NCI-H1105 treated with DMSO at 0.1 percent for 48 hours (cell line): ENCODE measurements around the gene NEDD8.

ENCODE experiments used
- DNase-seq: peaks from one replicate; lab custom pipeline; 2025; lab: John Stamatoyannopoulos, UW

Gene NEDD8

GRCh38 chr14:24232121-24232644 is at the start of gene NEDD8:
Gene NEDD8 (minus strand): TSS chr14:24232367. CDS start chr14:24232267, 100 bp downstream.
- DNase-seq = peak; percentile 85

DNA sequence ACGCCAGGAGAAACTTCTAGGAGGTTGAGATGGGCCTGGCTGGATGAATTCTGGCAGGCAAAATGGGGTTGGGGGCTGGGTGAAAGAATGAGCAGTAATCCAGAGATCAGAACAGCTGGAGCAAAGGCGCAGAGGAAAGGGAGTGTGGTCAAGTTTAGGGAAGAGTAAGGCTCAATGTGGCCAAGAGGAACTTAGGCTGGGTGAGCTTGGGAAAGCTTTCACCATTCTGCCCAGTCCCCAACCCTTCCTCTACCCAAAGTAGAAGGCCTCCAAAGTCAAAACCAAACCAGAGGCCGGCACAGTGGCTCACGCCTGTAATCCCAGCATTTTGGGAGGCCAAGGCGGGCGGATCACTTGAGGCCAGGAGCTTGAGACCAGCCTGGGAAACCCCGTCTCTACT is 49.5 kb upstream of the NEDD8 start:
- DNase-seq = no peak

DNA sequence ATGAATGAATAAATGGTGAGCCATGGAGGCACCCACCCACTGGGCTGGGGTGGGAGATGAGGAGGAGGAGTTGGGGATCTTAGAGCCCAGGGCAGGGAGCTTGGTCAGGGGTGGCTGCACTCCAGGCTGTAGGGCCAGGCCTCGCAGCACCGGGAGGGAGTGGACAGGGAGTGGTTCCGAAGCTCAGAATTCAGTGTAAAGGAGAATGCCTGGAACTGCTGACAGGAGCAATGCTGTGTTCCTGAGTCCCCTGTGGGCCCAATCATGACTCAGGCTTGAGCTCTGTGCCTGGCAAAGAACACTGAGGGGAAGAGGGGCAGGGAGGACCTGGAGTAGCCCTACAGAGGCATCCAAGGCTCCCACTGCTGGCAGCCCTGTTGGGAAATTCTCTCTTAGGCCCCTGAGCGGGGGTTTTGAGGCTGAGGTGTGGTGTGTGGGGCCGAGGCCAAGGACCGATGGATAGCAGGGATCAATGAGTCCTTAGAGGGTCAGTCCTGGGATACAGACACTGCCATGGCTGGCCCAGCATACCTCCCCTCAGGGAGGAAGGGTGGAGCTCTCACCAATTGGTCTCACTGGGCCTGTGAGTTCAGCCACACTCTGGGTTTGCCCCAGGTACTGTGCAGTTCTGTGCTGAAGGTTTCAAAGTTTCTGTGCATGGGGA is 48.8 kb upstream of the NEDD8 start:
- no peak for DNase-seq

GRCh38 chr14:24279301-24280186 is 47.4 kb upstream of the NEDD8 start:
- peak; percentile 5 for DNase-seq

DNA sequence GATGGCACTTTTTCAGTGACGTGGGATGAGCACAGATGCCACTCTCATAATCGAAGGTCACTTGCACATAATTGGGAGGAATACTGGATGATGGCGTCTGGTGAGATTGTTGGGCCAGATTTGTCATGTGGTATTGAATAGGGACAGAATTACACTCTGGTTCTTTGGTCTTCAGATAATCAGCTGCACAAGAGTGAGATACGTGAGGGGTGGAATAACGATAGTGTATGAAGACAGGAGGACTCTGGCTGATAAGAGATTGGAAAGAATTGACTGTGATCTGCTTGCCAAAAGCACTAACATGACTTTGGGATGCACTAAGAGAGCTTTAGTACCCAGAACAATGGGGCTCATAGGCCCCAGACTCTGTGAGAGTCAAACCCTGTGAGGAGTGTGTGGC is 46.3 kb upstream of the NEDD8 start:
- DNase-seq = no peak

DNA sequence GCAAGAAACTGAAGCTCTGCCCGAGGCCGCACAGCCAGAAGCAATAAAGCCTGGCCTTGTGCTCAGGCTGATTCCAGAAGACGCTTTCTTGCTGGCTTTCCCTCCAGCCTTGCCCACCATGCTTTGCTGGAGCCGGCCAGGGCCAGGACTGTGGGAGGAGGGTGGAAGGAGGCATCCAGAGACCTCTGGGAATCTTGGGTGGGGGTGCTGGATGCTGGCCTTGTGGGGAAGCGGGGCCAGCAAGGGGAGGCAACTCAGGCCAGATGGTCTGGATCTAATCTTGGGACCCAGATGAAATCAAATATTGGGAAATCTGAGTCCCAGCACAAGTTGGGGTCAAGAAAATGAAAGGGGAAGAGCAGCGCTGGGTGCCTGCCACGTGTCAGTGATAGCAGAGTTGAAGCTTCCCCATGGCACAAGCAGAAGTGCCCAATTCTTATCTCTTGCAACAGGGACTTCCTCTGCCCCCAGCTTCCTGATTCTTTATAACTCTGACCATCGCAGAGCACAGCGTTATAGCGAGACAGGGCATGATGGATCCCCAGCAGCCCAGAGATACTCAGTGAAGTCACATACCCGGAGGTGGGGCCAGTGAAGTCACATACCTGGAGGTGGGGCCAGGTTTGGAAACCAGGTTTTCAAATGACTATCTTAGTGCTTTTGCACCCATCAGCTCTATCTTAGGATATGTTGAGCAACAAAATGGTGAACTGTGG is 45.6 kb upstream of the NEDD8 start:
- DNase-seq = no peak

- no peak for DNase-seq
Observed at GRCh38 chr14:24277071-24277470, 44.9 kb upstream of the NEDD8 start.

- no peak for DNase-seq
Observed at GRCh38 chr14:24274101-24274543, 42.0 kb upstream of the NEDD8 start.

DNA sequence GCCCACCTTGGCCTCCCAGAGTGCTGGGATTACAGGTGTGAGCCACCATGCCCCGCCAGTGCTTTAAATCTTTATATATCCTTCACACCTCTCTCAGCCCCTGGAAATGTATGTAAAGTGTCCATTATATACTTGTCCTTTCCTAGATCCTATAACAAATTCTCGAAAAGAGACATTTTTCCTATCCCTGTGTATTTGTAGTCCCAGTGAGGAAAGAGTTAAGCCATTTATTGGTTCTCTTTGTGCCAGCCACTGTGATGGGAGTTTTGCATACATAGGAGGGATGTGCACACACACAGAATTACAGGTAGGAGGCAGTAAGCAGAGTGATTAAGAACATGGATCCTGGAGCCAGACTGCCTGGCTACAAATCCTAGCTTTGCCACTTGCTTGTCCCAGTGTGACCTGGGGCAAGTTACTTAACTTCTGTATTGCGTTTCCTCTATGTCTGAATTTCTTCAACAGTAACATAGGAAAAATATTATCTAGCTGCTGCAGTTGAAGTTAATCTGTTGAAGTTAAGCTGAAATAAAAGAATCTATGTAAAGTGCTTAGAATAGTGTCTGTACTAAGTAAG is 41.3 kb upstream of the NEDD8 start:
- no peak for DNase-seq

DNA sequence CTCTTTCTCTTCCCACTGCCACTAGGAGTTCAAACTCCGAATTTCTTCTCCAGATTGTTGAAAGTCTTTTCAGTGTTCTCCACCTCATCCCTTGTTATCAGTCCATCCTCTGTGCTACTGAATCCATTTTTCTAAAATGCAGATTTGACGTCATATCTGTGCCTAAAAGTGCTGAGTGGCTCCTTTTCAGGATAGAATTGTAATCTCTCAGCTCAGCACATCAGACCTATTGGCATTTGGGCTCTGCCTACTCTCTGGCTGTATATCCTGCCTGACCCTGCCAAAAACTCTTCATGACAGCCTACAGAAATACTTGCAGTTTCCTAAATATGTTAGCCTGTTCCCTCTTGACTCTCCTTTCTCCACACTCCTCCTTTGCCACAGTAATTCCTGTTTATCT is 40.3 kb upstream of the NEDD8 start:
- DNase-seq = no peak

GRCh38 chr14:24271834-24272263 is 39.7 kb upstream of the NEDD8 start:
- no peak for DNase-seq

DNA sequence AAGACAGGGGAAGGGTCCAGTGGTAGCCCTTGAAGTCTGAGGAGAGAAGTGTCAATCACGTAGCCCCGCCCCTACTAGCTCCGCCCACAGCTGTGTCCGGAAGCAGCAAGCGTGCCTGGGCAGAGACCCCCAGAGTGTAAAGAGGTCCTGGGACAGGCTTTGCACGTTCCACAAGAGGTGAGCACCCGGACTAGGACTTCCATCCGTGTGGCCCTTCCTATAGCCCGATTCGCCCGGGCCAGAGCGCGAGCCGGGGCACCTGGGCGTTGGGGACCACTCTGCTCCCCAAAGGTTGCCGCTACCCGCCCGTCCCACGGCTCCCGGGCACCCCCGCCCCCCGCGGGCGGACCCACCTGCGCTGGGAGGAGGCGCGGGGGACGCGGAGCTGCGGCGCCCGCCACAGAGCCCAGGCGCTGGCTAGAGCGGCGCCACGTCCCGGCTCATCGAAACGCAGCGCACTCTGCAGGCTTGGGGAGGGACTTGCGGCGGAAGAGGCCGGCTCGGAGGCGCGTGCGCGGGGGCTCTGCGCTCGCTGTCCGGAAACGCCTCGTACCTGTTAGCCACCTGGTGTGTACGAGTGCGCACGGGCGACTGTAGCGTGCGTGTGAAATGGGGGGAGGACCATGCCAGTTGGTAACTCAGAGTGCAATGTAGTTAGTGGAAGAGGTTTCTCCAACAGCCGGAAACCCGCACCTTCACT is 39.1 kb upstream of the NEDD8 start, which contains the start of gene RABGGTA:
Gene RABGGTA, minus strand, starts transcription at position 464 of the 700 bp plus-strand sequence. CDS start 482 bp downstream, outside the sequence.
- peak; percentile 93 for DNase-seq

DNA sequence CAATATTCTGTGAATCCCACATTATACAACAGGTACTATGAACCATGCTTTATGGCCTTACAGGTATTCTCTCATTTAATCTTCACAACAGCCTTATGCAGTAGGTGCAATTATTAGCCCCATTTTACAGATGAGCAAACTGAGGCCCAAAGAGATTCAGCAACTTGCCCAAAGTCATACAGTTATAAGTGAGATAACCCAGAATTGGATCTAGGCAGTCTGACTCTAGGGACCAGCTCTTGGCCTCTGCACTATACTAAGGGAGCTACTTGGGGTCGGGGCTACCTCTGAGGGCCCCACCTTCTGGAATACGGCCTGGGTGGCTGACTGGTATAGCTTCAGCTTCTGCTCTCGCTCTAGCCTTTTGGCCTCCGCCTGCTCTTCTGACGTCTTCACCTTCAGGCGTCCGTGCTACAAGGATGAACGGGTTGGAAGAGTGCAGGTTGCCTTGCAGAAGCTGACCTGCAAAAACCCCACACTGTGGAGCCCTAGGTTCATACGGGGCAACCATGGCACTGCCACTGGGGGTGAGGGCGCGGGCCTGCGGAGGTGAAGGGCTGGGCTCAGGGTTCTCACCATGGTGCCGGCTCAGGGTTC is 38.5 kb upstream of the NEDD8 start:
- DNase-seq = no peak

DNA sequence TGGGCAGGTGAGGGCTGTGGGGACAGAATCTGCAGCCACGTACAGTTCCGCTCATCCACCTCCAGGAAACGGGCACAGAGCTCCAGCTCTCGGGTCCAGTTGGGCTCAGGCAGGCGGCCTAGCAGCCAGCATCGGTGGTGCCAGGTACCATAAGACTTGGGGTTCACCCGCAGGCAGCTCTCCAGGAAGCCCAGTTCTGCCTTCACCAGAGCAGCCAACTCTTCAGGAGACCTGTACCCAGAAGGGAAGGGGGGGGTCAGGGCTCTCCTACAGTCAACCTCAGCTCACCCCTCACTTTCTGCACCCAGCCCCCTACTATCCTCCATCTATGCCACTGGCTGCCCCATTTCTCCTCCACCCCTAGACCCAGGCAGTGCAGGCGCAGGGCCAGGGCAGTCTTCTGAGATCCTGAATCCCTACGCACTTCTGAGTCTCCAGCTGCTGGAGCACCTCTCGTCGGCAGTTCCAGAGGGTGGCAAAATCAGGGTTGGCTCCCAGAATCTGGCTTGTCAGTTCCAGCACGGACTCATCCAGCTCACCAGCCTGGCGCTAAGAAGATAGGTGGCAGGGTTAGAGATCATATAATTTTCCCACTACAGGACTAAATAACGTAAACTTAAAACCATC is 37.9 kb upstream of the NEDD8 start:
- DNase-seq = no peak

DNA sequence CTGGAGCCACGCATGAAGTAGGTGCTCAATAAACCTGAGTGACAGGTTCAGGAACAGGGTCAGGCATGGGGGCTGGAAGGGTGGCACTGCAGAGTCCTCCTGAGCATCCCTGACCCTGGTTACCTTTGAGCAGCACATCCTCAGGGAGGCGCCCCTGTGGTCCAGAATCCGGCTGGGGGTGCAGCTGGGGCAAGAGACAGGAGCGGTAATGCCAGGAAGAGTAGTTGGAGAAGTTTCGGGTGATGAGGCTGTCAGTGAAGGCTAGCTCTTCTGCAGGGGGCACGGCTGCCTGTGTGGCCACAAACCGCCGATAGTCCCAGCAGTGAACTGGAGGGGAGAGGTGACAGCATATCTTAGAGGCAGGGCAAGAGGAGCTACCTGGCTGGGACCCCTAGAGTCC is 37.2 kb upstream of the NEDD8 start:
- DNase-seq = no peak

- no peak for DNase-seq
Observed at GRCh38 chr14:24268225-24268624, 36.1 kb upstream of the NEDD8 start.

GRCh38 chr14:24267516-24267915 is 35.3 kb upstream of the NEDD8 start:
- no peak for DNase-seq

- DNase-seq = no peak
Observed at GRCh38 chr14:24266344-24267244, 34.4 kb upstream of the NEDD8 start.

GRCh38 chr14:24264298-24264697 is 32.1 kb upstream of the NEDD8 start:
- no peak for DNase-seq
